Esophagus (tissue), 2 donors: ENCODE measurements around the gene DMBT1. TPM values are rescaled to one million over a fixed set of nuclear protein-coding genes. Genes with fewer than 3 reads are reported as not detected.

ENCODE experiments used
- H3K27ac ChIP-seq, 2 donors: one replicate each; pipeline ENCODE4 v1.5.1; 2013; ENCODE audit warnings: low read depth in 2 of 2, mild to moderate bottlenecking in 2 of 2, inconsistent platforms in 1 of 2, low read length in 1 of 2, moderate library complexity in 1 of 2
- H3K27me3 ChIP-seq, 2 donors: one replicate each; pipeline ENCODE4 v1.6.1; 2013; ENCODE audit warnings: low read length in 2 of 2, control low read depth in 1 of 2, mild to moderate bottlenecking in 1 of 2; ENCODE audit not compliant: insufficient read depth in 2 of 2, control insufficient read depth in 1 of 2
- H3K36me3 ChIP-seq, 2 donors: one replicate each; pipeline ENCODE4 v1.6.1; 2013; ENCODE audit warnings: low read length in 1 of 2; ENCODE audit not compliant: control insufficient read depth in 2 of 2, insufficient read depth in 2 of 2
- H3K4me1 ChIP-seq, 2 donors: one replicate each; pipeline ENCODE4 v1.6.1; 2013; ENCODE audit warnings: low read length in 1 of 2; ENCODE audit not compliant: control insufficient read depth in 2 of 2, insufficient read depth in 2 of 2
- H3K4me3 ChIP-seq, 2 donors: one replicate each; pipeline ENCODE4 v1.5.1; 2013; ENCODE audit warnings: low read length in 2 of 2, mild to moderate bottlenecking in 2 of 2, low read depth in 1 of 2, moderate library complexity in 1 of 2
- H3K9me3 ChIP-seq, 2 donors: one replicate each; pipeline ENCODE4 v1.6.1; 2013; ENCODE audit warnings: mild to moderate bottlenecking in 2 of 2, low read depth in 1 of 2, low read length in 1 of 2, moderate library complexity in 1 of 2; ENCODE audit not compliant: control insufficient read depth in 2 of 2, insufficient read depth in 1 of 2
- WGBS, 2 donors: extraction: QIAGEN DNeasy Blood & Tissue Kit; methylation state at CpG; one replicate each; pipeline ENCODE4 v1.1.7; 2013; 5-methylcytosine and 5-hydroxymethylcytosine counted together
- polyA plus RNA-seq, 2 donors: library from polyadenylated mRNA; stranded (reverse); fragments of 200-250 nt; gene quantifications; one replicate each; pipeline ENCODE4 v1.2.3, GENCODE V29; 2013
- donor health status: healthy with polysubstance abuse.
- donor health status: Bipolar disorder and iron deficiency.

Gene DMBT1
- polyA plus RNA-seq, 2 donors = 0.16 to 0.35 TPM

GRCh38 chr10:122554131-122555036 lies 6.2 kb upstream of the DMBT1 start:
- WGBS, 2 donors = 90 to 94% methylated on average over 6 of the region's 6 CpGs
- H3K27me3 ChIP-seq = no peaks in the 10 kb centered on the region

GRCh38 chr10:122555442-122555841 lies 5.1 kb upstream of the DMBT1 start:
- no peak overlapping the region for H3K27ac ChIP-seq
- WGBS, 2 donors = 85 to 87% methylated on average over 3 of the region's 3 CpGs
- peaks cover 0 to 2% of the 10 kb centered on the region in 2 donors for H3K4me1 ChIP-seq
- no peaks in the 10 kb centered on the region for H3K36me3 ChIP-seq
- H3K27me3 ChIP-seq = no peaks in the 10 kb centered on the region
- no peak overlapping the region for H3K4me3 ChIP-seq
- H3K9me3 ChIP-seq = peaks cover 0 to 2% of the 10 kb centered on the region in 2 donors

More at GRCh38 chr10:122554131-122555036, 6.2 kb upstream of the DMBT1 start:
- no peaks in the 10 kb centered on the region for H3K36me3 ChIP-seq
- H3K9me3 ChIP-seq = peaks cover 0 to 2% of the 10 kb centered on the region in 2 donors
- peaks cover 0 to 3% of the 10 kb centered on the region in 2 donors for H3K4me1 ChIP-seq
- H3K27ac ChIP-seq = no peak overlapping the region
- no peak overlapping the region for H3K4me3 ChIP-seq

- H3K27me3 ChIP-seq = no peaks in the 10 kb centered on the region
- no peak overlapping the region for H3K4me3 ChIP-seq
- H3K36me3 ChIP-seq = no peaks in the 10 kb centered on the region
- 34 to 35% methylated on average over 9 of the region's 9 CpGs for WGBS, 2 donors
- H3K27ac ChIP-seq = no peak overlapping the region
- peaks cover 0 to 2% of the 10 kb centered on the region in 2 donors for H3K9me3 ChIP-seq
- H3K4me1 ChIP-seq = no peaks in the 10 kb centered on the region
Measured at GRCh38 chr10:122557516-122557915, 3.0 kb upstream of the DMBT1 start.

GRCh38 chr10:122558452-122558851 lies 2.1 kb upstream of the DMBT1 start:
- H3K36me3 ChIP-seq = no peaks in the 10 kb centered on the region
- peaks cover 0 to 2% of the 10 kb centered on the region in 2 donors for H3K9me3 ChIP-seq
- no peak overlapping the region for H3K27ac ChIP-seq
- WGBS, 2 donors = 52 to 61% methylated on average over 5 of the region's 5 CpGs
- no peak overlapping the region for H3K4me3 ChIP-seq
- no peaks in the 10 kb centered on the region for H3K27me3 ChIP-seq
- H3K4me1 ChIP-seq = no peaks in the 10 kb centered on the region

GRCh38 chr10:122559228-122559627 lies 1.3 kb upstream of the DMBT1 start:
- H3K9me3 ChIP-seq = peaks cover 0 to 2% of the 10 kb centered on the region in 2 donors
- no peak overlapping the region for H3K4me3 ChIP-seq
- H3K36me3 ChIP-seq = no peaks in the 10 kb centered on the region
- no peaks in the 10 kb centered on the region for H3K4me1 ChIP-seq
- no peaks in the 10 kb centered on the region for H3K27me3 ChIP-seq
- 72 to 73% methylated on average over 2 of the region's 2 CpGs for WGBS, 2 donors
- H3K27ac ChIP-seq = no peak overlapping the region

GRCh38 chr10:122561212-122561611 lies 658 bp downstream of the DMBT1 start:
- WGBS, 2 donors = 52 to 67% methylated on average over 6 of the region's 6 CpGs
- no peak overlapping the region for H3K27ac ChIP-seq

GRCh38 chr10:122561792-122562191 lies 1.2 kb downstream of the DMBT1 start:
- H3K4me1 ChIP-seq = no peaks in the 10 kb centered on the region
- H3K36me3 ChIP-seq = no peaks in the 10 kb centered on the region
- H3K27me3 ChIP-seq = peaks cover 0 to 3% of the 10 kb centered on the region in 2 donors
- no peak overlapping the region for H3K4me3 ChIP-seq
- no peaks in the 10 kb centered on the region for H3K9me3 ChIP-seq
- no peak overlapping the region for H3K27ac ChIP-seq

More at GRCh38 chr10:122561212-122561611, 658 bp downstream of the DMBT1 start:
- H3K27me3 ChIP-seq = peaks cover 0 to 3% of the 10 kb centered on the region in 2 donors
- H3K9me3 ChIP-seq = peaks cover 0 to 2% of the 10 kb centered on the region in 2 donors
- no peaks in the 10 kb centered on the region for H3K4me1 ChIP-seq
- no peak overlapping the region for H3K4me3 ChIP-seq
- no peaks in the 10 kb centered on the region for H3K36me3 ChIP-seq

- no peaks in the 10 kb centered on the region for H3K36me3 ChIP-seq
- peaks cover 0 to 3% of the 10 kb centered on the region in 2 donors for H3K27me3 ChIP-seq
- no peaks in the 10 kb centered on the region for H3K4me1 ChIP-seq
- no peak overlapping the region for H3K27ac ChIP-seq
- no peaks in the 10 kb centered on the region for H3K9me3 ChIP-seq
- H3K4me3 ChIP-seq = no peak overlapping the region
Measured at GRCh38 chr10:122564980-122565379, 4.4 kb downstream of the DMBT1 start.

- Histone ChIP-seq H3K4me3 (no peak overlapping the region), H3K4me1 (no peaks in the 10 kb centered on the region), H3K36me3 (no peaks in the 10 kb centered on the region), H3K9me3 (no peaks in the 10 kb centered on the region), H3K27me3 (peaks cover 0 to 3% of the 10 kb centered on the region in 2 donors), H3K27ac (no peak overlapping the region)
- WGBS, 2 donors = 13 to 14% methylated on average over 13 of the region's 13 CpGs
Measured at GRCh38 chr10:122565766-122566206, 5.2 kb downstream of the DMBT1 start.

- 73 to 97% methylated on average over 1 of the region's 1 CpG for WGBS, 2 donors
Measured at GRCh38 chr10:122566632-122567031, 6.1 kb downstream of the DMBT1 start.

More at GRCh38 chr10:122566632-122567031, 6.1 kb downstream of the DMBT1 start:
- no peaks in the 10 kb centered on the region for H3K4me1 ChIP-seq
- H3K27me3 ChIP-seq = peaks cover 0 to 3% of the 10 kb centered on the region in 2 donors
- H3K4me3 ChIP-seq = no peak overlapping the region
- H3K9me3 ChIP-seq = no peaks in the 10 kb centered on the region
- H3K27ac ChIP-seq = no peak overlapping the region
- no peaks in the 10 kb centered on the region for H3K36me3 ChIP-seq
